ENCODE data around the gene OR6M1.

The OR6M1 gene

GRCh38 chr11:123798513-123799252, 7.5 kb downstream of the OR6M1 start:
- no peak overlapping the region for H2AFZ ChIP-seq (ENCODE audit: low read depth)
- no peak overlapping the region for H3K27ac ChIP-seq
- H3K4me2 ChIP-seq: no peak overlapping the region
- H3K79me2 ChIP-seq (ENCODE audit: insufficient read depth, low read depth): no peaks in the 10 kb centered on the region
- no peak overlapping the region for H3K9ac ChIP-seq
- TF ChIP-seq CTCF (conservative IDR thresholded peaks at IDR 0.05; ENCODE audit: low read depth, low read length): no peak
- H3K4me1 ChIP-seq (ENCODE audit: low read depth, poor library complexity, severe bottlenecking): no peaks in the 10 kb centered on the region
- no peaks in the 10 kb centered on the region for H3K36me3 ChIP-seq (ENCODE audit: insufficient read depth)
- no peaks in the 10 kb centered on the region for H4K20me1 ChIP-seq (ENCODE audit: insufficient read depth)
- H3K4me3 ChIP-seq (IDR thresholded peaks at IDR 0.05; ENCODE audit: insufficient read depth, low read depth, low read length): no peak overlapping the region
- no peaks in the 10 kb centered on the region for H3K27me3 ChIP-seq (ENCODE audit: insufficient read depth, low read depth)

GRCh38 chr11:123798079-123798478, 8.1 kb downstream of the OR6M1 start:
- Histone ChIP-seq H3K4me1 (ENCODE audit: low read depth, poor library complexity, severe bottlenecking) (no peaks in the 10 kb centered on the region), H3K36me3 (ENCODE audit: insufficient read depth) (no peaks in the 10 kb centered on the region), H3K27ac (no peak overlapping the region), H3K79me2 (ENCODE audit: insufficient read depth, low read depth) (no peaks in the 10 kb centered on the region), H3K4me2 (no peak overlapping the region), H3K27me3 (ENCODE audit: insufficient read depth, low read depth) (no peaks in the 10 kb centered on the region), H2AFZ (ENCODE audit: low read depth) (no peak overlapping the region), H4K20me1 (ENCODE audit: insufficient read depth) (no peaks in the 10 kb centered on the region), H3K4me3 (IDR thresholded peaks at IDR 0.05; ENCODE audit: insufficient read depth, low read depth, low read length) (no peak overlapping the region), H3K9ac (no peak overlapping the region)
- no peak for TF ChIP-seq CTCF (conservative IDR thresholded peaks at IDR 0.05; ENCODE audit: low read depth, low read length)

- H3K4me1 ChIP-seq (ENCODE audit: low read depth, poor library complexity, severe bottlenecking): no peaks in the 10 kb centered on the region
- no peaks in the 10 kb centered on the region for H3K36me3 ChIP-seq (ENCODE audit: insufficient read depth)
- no peak overlapping the region for H2AFZ ChIP-seq (ENCODE audit: low read depth)
- no peaks in the 10 kb centered on the region for H4K20me1 ChIP-seq (ENCODE audit: insufficient read depth)
- H3K4me2 ChIP-seq: no peak overlapping the region
- no peaks in the 10 kb centered on the region for H3K79me2 ChIP-seq (ENCODE audit: insufficient read depth, low read depth)
- H3K9ac ChIP-seq: no peak overlapping the region
- H3K27ac ChIP-seq: no peak overlapping the region
- TF ChIP-seq CTCF (conservative IDR thresholded peaks at IDR 0.05; ENCODE audit: low read depth, low read length): no peak
- H3K27me3 ChIP-seq (ENCODE audit: insufficient read depth, low read depth): no peaks in the 10 kb centered on the region
- H3K4me3 ChIP-seq (IDR thresholded peaks at IDR 0.05; ENCODE audit: insufficient read depth, low read depth, low read length): no peak overlapping the region
Measured at GRCh38 chr11:123797541-123797940, 8.6 kb downstream of the OR6M1 start.

GRCh38 chr11:123797114-123797513, 9.0 kb downstream of the OR6M1 start:
- H3K4me2 ChIP-seq: no peak overlapping the region
- no peaks in the 10 kb centered on the region for H4K20me1 ChIP-seq (ENCODE audit: insufficient read depth)
- H2AFZ ChIP-seq (ENCODE audit: low read depth): no peak overlapping the region
- H3K4me3 ChIP-seq (IDR thresholded peaks at IDR 0.05; ENCODE audit: insufficient read depth, low read depth, low read length): no peak overlapping the region
- H3K27ac ChIP-seq: no peak overlapping the region
- no peak overlapping the region for H3K9ac ChIP-seq
- H3K27me3 ChIP-seq (ENCODE audit: insufficient read depth, low read depth): no peaks in the 10 kb centered on the region
- no peaks in the 10 kb centered on the region for H3K36me3 ChIP-seq (ENCODE audit: insufficient read depth)
- no peaks in the 10 kb centered on the region for H3K4me1 ChIP-seq (ENCODE audit: low read depth, poor library complexity, severe bottlenecking)
- H3K79me2 ChIP-seq (ENCODE audit: insufficient read depth, low read depth): no peaks in the 10 kb centered on the region
- TF ChIP-seq CTCF (conservative IDR thresholded peaks at IDR 0.05; ENCODE audit: low read depth, low read length): no peak

Measured in KMS-11 (cell line).